Fibroblast of mammary gland (primary cell): ENCODE results near the gene RBPJ.

Experiments
- DNase-seq: peaks from one replicate; pipeline ENCODE4 v3.0.0-alpha.2; 2010; ENCODE audit warnings: low read depth
- H3K4me3 ChIP-seq: 2 replicates; pipeline ENCODE4 v1.5.1; 2011; ENCODE audit warnings: low read depth, mild to moderate bottlenecking, low read length, moderate library complexity; ENCODE audit not compliant: control insufficient read depth
- CTCF ChIP-seq: conservative IDR thresholded peaks from 2 replicates; pipeline ENCODE4 v1.5.1; 2011; ENCODE audit warnings: low read depth, low read length, inconsistent platforms; ENCODE audit not compliant: control insufficient read depth, insufficient read depth

Gene RBPJ

GRCh38 chr4:26281881-26282280, 38.9 kb upstream of the RBPJ start:
- no peak for TF ChIP-seq CTCF
- no peak for DNase-seq
- no peak overlapping the region for H3K4me3 ChIP-seq

- no peak for DNase-seq
- no peak for TF ChIP-seq CTCF
- H3K4me3 ChIP-seq = no peak overlapping the region
These were observed 36.3 kb upstream of the RBPJ start for GRCh38 chr4:26284536-26284935.

GRCh38 chr4:26285272-26285671, 35.5 kb upstream of the RBPJ start:
- no peak overlapping the region for H3K4me3 ChIP-seq
- no peak for TF ChIP-seq CTCF
- no peak for DNase-seq

- no peak for DNase-seq
These were observed 33.1 kb upstream of the RBPJ start for GRCh38 chr4:26287756-26288155.

GRCh38 chr4:26288355-26288909, 32.4 kb upstream of the RBPJ start:
- peak; percentile 63 for DNase-seq
- no peak for TF ChIP-seq CTCF
- H3K4me3 ChIP-seq = no peak overlapping the region

More at GRCh38 chr4:26287756-26288155, 33.1 kb upstream of the RBPJ start:
- TF ChIP-seq CTCF = no peak
- no peak overlapping the region for H3K4me3 ChIP-seq

- no peak overlapping the region for H3K4me3 ChIP-seq
- no peak for TF ChIP-seq CTCF
- no peak for DNase-seq
These were observed 31.4 kb upstream of the RBPJ start for GRCh38 chr4:26289401-26289800.

- TF ChIP-seq CTCF = no peak
- H3K4me3 ChIP-seq = no peak overlapping the region
- DNase-seq = no peak
These were observed 30.5 kb upstream of the RBPJ start for GRCh38 chr4:26290321-26290720.
